ENCODE data around the gene CTNNAL1.
"Not testable (repeated sequence)": the region's sequence is repeated elsewhere in the genome, so short reads cannot be mapped to it uniquely, and the experiment has no call there.

The CTNNAL1 gene

GRCh38 chr9:109012876-109013678 is at the start of gene CTNNAL1:
TSS of gene CTNNAL1 (minus strand) at chr9:109013499. CDS start at chr9:109013442, 57 bp downstream.
- DNase-seq (ENCODE audit: low read depth) = no peak
- peak within 1 kb of the TSS; percentile 81 for H3K4me3 ChIP-seq (ENCODE audit: control insufficient read depth, low read depth, low read length)
- TF ChIP-seq CTCF (IDR thresholded peaks at IDR 0.05; ENCODE audit: control insufficient read depth, insufficient read depth, low read depth, low read length, missing control alignments) = no peak

- DNase-seq (ENCODE audit: low read depth) = no peak
- TF ChIP-seq CTCF (IDR thresholded peaks at IDR 0.05; ENCODE audit: control insufficient read depth, insufficient read depth, low read depth, low read length, missing control alignments) = no peak
- no peak overlapping the region for H3K4me3 ChIP-seq (ENCODE audit: control insufficient read depth, low read depth, low read length)
Observed at GRCh38 chr9:109062543-109062942, 49.2 kb upstream of the CTNNAL1 start.

- no peak for TF ChIP-seq CTCF (IDR thresholded peaks at IDR 0.05; ENCODE audit: control insufficient read depth, insufficient read depth, low read depth, low read length, missing control alignments)
- no peak for DNase-seq (ENCODE audit: low read depth)
- H3K4me3 ChIP-seq (ENCODE audit: control insufficient read depth, low read depth, low read length) = no peak overlapping the region
Observed at GRCh38 chr9:109060191-109060590, 46.9 kb upstream of the CTNNAL1 start.

GRCh38 chr9:109053121-109053520 is 39.8 kb upstream of the CTNNAL1 start:
- H3K4me3 ChIP-seq (ENCODE audit: control insufficient read depth, low read depth, low read length); DNase-seq (ENCODE audit: low read depth): not testable (repeated sequence)

- H3K4me3 ChIP-seq (ENCODE audit: control insufficient read depth, low read depth, low read length) = no peak overlapping the region
- TF ChIP-seq CTCF (IDR thresholded peaks at IDR 0.05; ENCODE audit: control insufficient read depth, insufficient read depth, low read depth, low read length, missing control alignments) = no peak
Observed at GRCh38 chr9:109052416-109052815, 39.1 kb upstream of the CTNNAL1 start.

GRCh38 chr9:109051733-109052132 is 38.4 kb upstream of the CTNNAL1 start:
- H3K4me3 ChIP-seq (ENCODE audit: control insufficient read depth, low read depth, low read length) = no peak overlapping the region
- TF ChIP-seq CTCF (IDR thresholded peaks at IDR 0.05; ENCODE audit: control insufficient read depth, insufficient read depth, low read depth, low read length, missing control alignments) = no peak
- DNase-seq (ENCODE audit: low read depth) = no peak

More at GRCh38 chr9:109052416-109052815, 39.1 kb upstream of the CTNNAL1 start:
- DNase-seq (ENCODE audit: low read depth) = peak; percentile 73

GRCh38 chr9:109050444-109050843 is 37.1 kb upstream of the CTNNAL1 start:
- H3K4me3 ChIP-seq (ENCODE audit: control insufficient read depth, low read depth, low read length) = no peak overlapping the region
- TF ChIP-seq CTCF (IDR thresholded peaks at IDR 0.05; ENCODE audit: control insufficient read depth, insufficient read depth, low read depth, low read length, missing control alignments) = no peak
- no peak for DNase-seq (ENCODE audit: low read depth)

Measured in AG09309 (cell line).